ENCODE results near the gene VAT1L. TPM values are rescaled to one million over a fixed set of nuclear protein-coding genes. Genes with fewer than 3 reads are reported as not detected.
A peak's percentile ranks its signal among the peaks of the same experiment; 100 is the strongest.
"Not testable (repeated sequence)": the region's sequence is repeated elsewhere in the genome, so short reads cannot be mapped to it uniquely, and the experiment has no call there.

Gene VAT1L
- total and polyA plus RNA-seq, 8 donors, result 0.61 to 5.1 (median 1.3) TPM; not detected in 2

GRCh38 chr16:77991701-77992100 lies 203.3 kb downstream of the VAT1L start:
- Histone ChIP-seq H3K9me3 (peaks cover 5 to 22% (median 13%) of the 10 kb centered on the region in 4 donors), H3K27me3 (no peaks in the 10 kb centered on the region), H3K36me3 (no peaks in the 10 kb centered on the region), H3K4me3 (no peak overlapping the region), H3K27ac (no peak overlapping the region), H3K4me1 (peaks cover 0 to 25% (median 7%) of the 10 kb centered on the region in 4 donors)
- 50 to 69% (median 59%) methylated on average over 4 of the region's 4 CpGs for WGBS, 5 donors
- DNase-seq, result no peak
- intact Hi-C loops (cut with DNase I; ENCODE audit: low total_unique reads), result no loop called here
- TF ChIP-seq EP300 (IDR thresholded peaks at IDR 0.05) (no peak), CTCF (IDR thresholded peaks at IDR 0.05) (no peak), POLR2A (IDR thresholded peaks at IDR 0.05) (no peak), POLR2AphosphoS5 (IDR thresholded peaks at IDR 0.05) (no peak)

GRCh38 chr16:77992381-77992780 lies 204.0 kb downstream of the VAT1L start:
- H3K4me3 ChIP-seq; H3K27me3 ChIP-seq; DNase-seq; H3K36me3 ChIP-seq; intact Hi-C loops (cut with DNase I; ENCODE audit: low total_unique reads); H3K27ac ChIP-seq: not testable (repeated sequence)
- peaks cover 5 to 26% (median 13%) of the 10 kb centered on the region in 4 donors for H3K9me3 ChIP-seq
- H3K4me1 ChIP-seq, result peaks cover 0 to 25% (median 6%) of the 10 kb centered on the region in 4 donors
- WGBS, 5 donors, result 21 to 47% (median 33%) methylated on average over 2 of the region's 2 CpGs

GRCh38 chr16:77993111-77993985 lies 205.0 kb downstream of the VAT1L start:
- intact Hi-C loops (cut with DNase I; ENCODE audit: low total_unique reads), result no loop called here
- WGBS, 5 donors, result 31 to 45% (median 44%) methylated on average over 6 of the region's 6 CpGs
- peak in 1 of 2 donors; percentile 62 for DNase-seq
- peaks cover 0 to 15% (median 1%) of the 10 kb centered on the region in 4 donors for H3K4me1 ChIP-seq
- H3K9me3 ChIP-seq, result peaks cover 5 to 26% (median 13%) of the 10 kb centered on the region in 4 donors
- no peaks in the 10 kb centered on the region for H3K27me3 ChIP-seq
- TF ChIP-seq EP300 (IDR thresholded peaks at IDR 0.05) (no peak), POLR2A (IDR thresholded peaks at IDR 0.05) (no peak), CTCF (IDR thresholded peaks at IDR 0.05) (no peak), POLR2AphosphoS5 (IDR thresholded peaks at IDR 0.05) (no peak)
- H3K27ac ChIP-seq, result peak overlapping the region in 4 of 5 donors; percentile 48 to 73 (median 67)
- H3K4me3 ChIP-seq, result no peak overlapping the region
- H3K36me3 ChIP-seq, result no peaks in the 10 kb centered on the region

- DNase-seq, result no peak
- H3K4me1 ChIP-seq, result peaks cover 0 to 11% (median 0%) of the 10 kb centered on the region in 4 donors
- H3K4me3 ChIP-seq, result no peak overlapping the region
- intact Hi-C loops (cut with DNase I; ENCODE audit: low total_unique reads), result no loop called here
- H3K27ac ChIP-seq, result no peak overlapping the region
- H3K9me3 ChIP-seq, result peaks cover 5 to 26% (median 13%) of the 10 kb centered on the region in 4 donors
- H3K27me3 ChIP-seq, result no peaks in the 10 kb centered on the region
- no peak for TF ChIP-seq POLR2AphosphoS5 (IDR thresholded peaks at IDR 0.05)
- TF ChIP-seq POLR2A (IDR thresholded peaks at IDR 0.05), result no peak
- TF ChIP-seq CTCF (IDR thresholded peaks at IDR 0.05), result no peak
- TF ChIP-seq EP300 (IDR thresholded peaks at IDR 0.05), result no peak
- H3K36me3 ChIP-seq, result no peaks in the 10 kb centered on the region
- 78 to 91% (median 89%) methylated on average over 7 of the region's 7 CpGs for WGBS, 5 donors
These were observed 207.6 kb downstream of the VAT1L start for GRCh38 chr16:77995843-77996455.

Measured in stomach (tissue), 9 donors.